Glutamatergic neuron (in vitro differentiated cells): ENCODE results near the gene CDK19. TPM values are rescaled to one million over a fixed set of nuclear protein-coding genes. Genes with fewer than 3 reads are reported as not detected.
"Not testable (repeated sequence)": the region's sequence is repeated elsewhere in the genome, so short reads cannot be mapped to it uniquely, and the experiment has no call there.

Experiments
- DNase-seq: peaks from one replicate; pipeline ENCODE4 v3.0.0; 2022
- H3K27ac Mint-ChIP-seq: one replicate; pipeline ENCODE4 v1.8.0; 2020; ENCODE audit warnings: mild to moderate bottlenecking, mixed read lengths, inconsistent platforms; ENCODE audit not compliant: unreplicated experiment
- H3K27me3 Mint-ChIP-seq: one replicate; pipeline ENCODE4 v1.8.0; 2020; ENCODE audit warnings: mild to moderate bottlenecking, moderate library complexity, mixed read lengths, inconsistent platforms; ENCODE audit not compliant: unreplicated experiment
- H3K36me3 Mint-ChIP-seq: one replicate; pipeline ENCODE4 v1.8.0; 2020; ENCODE audit warnings: mild to moderate bottlenecking, mixed read lengths, inconsistent platforms; ENCODE audit not compliant: unreplicated experiment
- H3K4me1 Mint-ChIP-seq: one replicate; pipeline ENCODE4 v1.8.0; 2020; ENCODE audit warnings: mild to moderate bottlenecking, low read depth, mixed read lengths, inconsistent platforms; ENCODE audit not compliant: unreplicated experiment
- H3K4me3 Mint-ChIP-seq: one replicate; pipeline ENCODE4 v1.8.0; 2020; ENCODE audit warnings: mild to moderate bottlenecking, mixed read lengths, inconsistent platforms; ENCODE audit not compliant: unreplicated experiment
- H3K9me3 Mint-ChIP-seq: one replicate; pipeline ENCODE4 v1.8.0; 2020; ENCODE audit warnings: mild to moderate bottlenecking, moderate library complexity, mixed read lengths, inconsistent platforms; ENCODE audit not compliant: unreplicated experiment
- total RNA-seq: library from RNA; stranded (reverse); fragmentation: NEBNext Ultra II Directional; extraction: Animal tissue kit (Norgen Biotek cat#: 25700); gene quantifications from one replicate; pipeline ENCODE4 v1.2.1, GENCODE V29; 2021; ENCODE audit not compliant: unreplicated experiment
- TF ChIP-seq, protein P1 (sequence below): fragments of 200-600 bp; sonication (generic); IDR thresholded peaks from one replicate; pipeline ENCODE4 v1.5.0; 2021; ENCODE audit not compliant: partially characterized antibody, unreplicated experiment

Gene CDK19
- total RNA-seq, 1 donor from 2014 or later: 20.8 TPM

DNA sequence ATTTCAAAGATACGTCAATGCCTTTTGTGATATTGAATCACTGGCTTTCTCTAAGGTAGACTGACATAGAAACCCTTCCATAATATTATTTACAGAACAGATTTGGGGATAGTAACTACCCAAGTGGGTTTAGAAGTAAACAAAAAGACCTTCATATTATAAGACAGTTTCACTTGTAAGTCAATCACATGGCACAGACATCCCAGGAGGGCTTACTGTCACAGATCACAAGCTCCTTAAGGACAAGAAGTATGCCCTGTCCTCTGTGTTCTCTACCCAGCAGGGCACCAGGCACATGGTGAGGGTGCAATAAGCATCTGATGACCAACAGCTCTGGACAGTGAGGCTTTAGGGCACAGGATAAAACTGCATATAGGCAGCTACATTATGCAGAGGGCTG is 203.0 kb downstream of the CDK19 start:
- Mint-ChIP-seq H3K27me3 (no peaks in the 10 kb centered on the region), H3K4me1 (no peaks in the 10 kb centered on the region), H3K4me3 (no peak overlapping the region), H3K27ac (no peak overlapping the region), H3K9me3 (no peaks in the 10 kb centered on the region), H3K36me3 (no peaks in the 10 kb centered on the region)
- TF ChIP-seq, protein P1, sequence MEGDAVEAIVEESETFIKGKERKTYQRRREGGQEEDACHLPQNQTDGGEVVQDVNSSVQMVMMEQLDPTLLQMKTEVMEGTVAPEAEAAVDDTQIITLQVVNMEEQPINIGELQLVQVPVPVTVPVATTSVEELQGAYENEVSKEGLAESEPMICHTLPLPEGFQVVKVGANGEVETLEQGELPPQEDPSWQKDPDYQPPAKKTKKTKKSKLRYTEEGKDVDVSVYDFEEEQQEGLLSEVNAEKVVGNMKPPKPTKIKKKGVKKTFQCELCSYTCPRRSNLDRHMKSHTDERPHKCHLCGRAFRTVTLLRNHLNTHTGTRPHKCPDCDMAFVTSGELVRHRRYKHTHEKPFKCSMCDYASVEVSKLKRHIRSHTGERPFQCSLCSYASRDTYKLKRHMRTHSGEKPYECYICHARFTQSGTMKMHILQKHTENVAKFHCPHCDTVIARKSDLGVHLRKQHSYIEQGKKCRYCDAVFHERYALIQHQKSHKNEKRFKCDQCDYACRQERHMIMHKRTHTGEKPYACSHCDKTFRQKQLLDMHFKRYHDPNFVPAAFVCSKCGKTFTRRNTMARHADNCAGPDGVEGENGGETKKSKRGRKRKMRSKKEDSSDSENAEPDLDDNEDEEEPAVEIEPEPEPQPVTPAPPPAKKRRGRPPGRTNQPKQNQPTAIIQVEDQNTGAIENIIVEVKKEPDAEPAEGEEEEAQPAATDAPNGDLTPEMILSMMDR: no peak
- DNase-seq: no peak

DNA sequence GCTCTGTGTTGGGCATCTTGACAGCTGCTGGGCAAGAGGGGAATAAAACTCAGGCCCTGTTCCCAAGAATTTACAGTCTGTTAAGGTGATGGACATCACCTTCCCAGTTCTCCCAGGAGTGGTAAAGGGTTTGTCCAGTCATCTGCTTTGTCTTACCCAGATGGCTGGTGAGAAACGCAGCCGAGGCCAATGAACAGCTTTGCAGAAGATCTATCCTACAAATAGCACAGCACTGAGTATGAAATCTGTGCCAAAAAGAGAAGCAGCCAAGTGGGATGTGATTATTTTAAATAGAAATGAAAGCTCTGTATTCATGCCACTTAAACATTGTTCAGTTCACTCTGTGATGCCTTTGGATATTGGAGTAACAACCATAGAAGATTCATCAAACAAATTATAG is 206.2 kb downstream of the CDK19 start:
- DNase-seq: no peak
- no peaks in the 10 kb centered on the region for H3K36me3 Mint-ChIP-seq
- TF ChIP-seq, protein P1: no peak
- H3K4me1 Mint-ChIP-seq: no peaks in the 10 kb centered on the region
- no peak overlapping the region for H3K27ac Mint-ChIP-seq
- no peaks in the 10 kb centered on the region for H3K9me3 Mint-ChIP-seq
- H3K4me3 Mint-ChIP-seq: no peak overlapping the region
- H3K27me3 Mint-ChIP-seq: no peaks in the 10 kb centered on the region

DNA sequence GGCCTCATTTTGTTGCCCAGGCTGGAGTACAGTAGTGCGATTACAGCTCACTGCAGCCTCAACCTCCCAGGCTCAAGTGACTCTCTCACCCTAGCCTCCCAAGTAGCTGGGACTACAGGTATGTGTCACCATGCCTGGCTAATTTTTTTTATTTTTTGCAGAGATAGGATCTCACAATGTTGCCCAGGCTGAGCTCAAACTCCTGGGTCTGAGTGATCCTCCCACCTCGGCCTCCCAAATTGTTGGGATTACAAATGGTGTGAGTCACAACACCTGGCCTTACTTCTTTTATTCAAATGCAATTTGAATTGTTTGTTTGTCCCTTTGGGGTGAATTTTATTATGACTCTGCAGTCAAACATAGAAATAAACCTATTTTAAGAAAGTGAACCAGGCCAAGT is 207.1 kb downstream of the CDK19 start:
- DNase-seq: no peak
- Mint-ChIP-seq H3K4me3 (no peak overlapping the region), H3K36me3 (no peaks in the 10 kb centered on the region), H3K4me1 (no peaks in the 10 kb centered on the region), H3K27ac (no peak overlapping the region), H3K27me3 (no peaks in the 10 kb centered on the region), H3K9me3 (no peaks in the 10 kb centered on the region)
- TF ChIP-seq, protein P1: no peak

DNA sequence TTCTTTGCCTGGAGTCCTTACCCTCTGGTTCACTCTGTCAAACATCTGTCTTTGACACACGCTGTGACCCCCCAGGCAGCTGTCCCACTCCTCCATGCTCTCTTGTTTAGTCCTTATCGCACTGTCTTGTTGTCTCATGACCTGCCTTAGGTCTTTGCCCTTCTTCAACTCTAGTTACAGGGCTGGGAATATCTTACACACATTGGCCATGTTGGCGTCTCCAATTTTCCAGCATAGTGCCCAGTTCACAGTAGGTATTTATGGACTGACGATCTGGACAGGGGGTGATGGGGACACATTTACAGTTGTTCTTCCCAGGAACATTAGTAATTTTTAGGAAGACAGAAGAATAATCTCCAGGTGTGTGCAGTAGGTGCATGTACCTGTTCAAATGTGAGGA is 209.1 kb downstream of the CDK19 start:
- H3K4me3 Mint-ChIP-seq: no peak overlapping the region
- H3K27me3 Mint-ChIP-seq: no peaks in the 10 kb centered on the region
- H3K27ac Mint-ChIP-seq: no peak overlapping the region
- no peaks in the 10 kb centered on the region for H3K9me3 Mint-ChIP-seq
- no peak for DNase-seq
- no peaks in the 10 kb centered on the region for H3K36me3 Mint-ChIP-seq
- H3K4me1 Mint-ChIP-seq: no peaks in the 10 kb centered on the region
- TF ChIP-seq, protein P1: no peak

DNA sequence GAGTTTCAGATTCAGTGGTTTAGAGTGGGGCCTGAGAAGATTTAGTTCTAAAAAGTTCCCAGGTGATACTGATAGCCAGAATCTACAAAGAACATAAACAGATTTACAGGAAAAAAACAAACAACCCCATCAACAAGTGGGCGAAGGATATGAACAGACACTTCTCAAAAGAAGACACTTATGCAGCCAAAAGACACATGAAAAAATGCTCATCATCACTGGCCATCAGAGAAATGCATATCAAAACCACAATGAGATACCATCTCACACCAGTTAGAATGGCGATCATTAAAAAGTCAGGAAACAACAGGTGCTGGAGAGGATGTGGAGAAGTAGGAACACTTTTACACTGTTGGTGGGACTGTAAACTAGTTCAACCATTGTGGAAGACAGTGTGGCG is 214.6 kb downstream of the CDK19 start:
- H3K27ac Mint-ChIP-seq, H3K4me3 Mint-ChIP-seq, H3K4me1 Mint-ChIP-seq: not testable (repeated sequence)

DNA sequence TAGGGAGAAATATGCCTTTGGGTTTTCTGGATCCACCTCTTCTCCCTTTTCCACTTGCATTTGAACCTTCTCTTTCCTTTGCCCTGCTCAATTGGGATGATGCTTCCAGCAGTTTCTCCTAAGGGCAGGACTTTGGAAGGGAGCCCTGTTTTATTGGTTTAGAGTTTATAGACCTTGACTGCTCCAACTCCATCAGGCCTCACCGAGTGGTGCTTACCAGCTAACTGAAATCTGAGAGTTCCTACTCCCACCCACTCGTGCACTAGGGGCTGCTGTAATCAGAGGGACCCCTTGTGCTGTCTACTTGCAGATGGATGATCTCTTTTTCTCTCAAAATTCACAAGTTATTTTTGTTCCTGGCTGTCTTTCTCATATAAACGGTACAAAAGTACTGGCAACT is 217.5 kb downstream of the CDK19 start:
- no peak overlapping the region for H3K4me3 Mint-ChIP-seq
- H3K4me1 Mint-ChIP-seq: peaks cover 3% of the 10 kb centered on the region
- no peak overlapping the region for H3K27ac Mint-ChIP-seq
- H3K36me3 Mint-ChIP-seq: no peaks in the 10 kb centered on the region
- peaks cover 2% of the 10 kb centered on the region for H3K9me3 Mint-ChIP-seq
- H3K27me3 Mint-ChIP-seq: no peaks in the 10 kb centered on the region
- no peak for DNase-seq
- TF ChIP-seq, protein P1: no peak

More for the DNA sequence above, 214.6 kb downstream of the CDK19 start:
- not testable (repeated sequence) for DNase-seq, H3K27me3 Mint-ChIP-seq, H3K36me3 Mint-ChIP-seq, H3K9me3 Mint-ChIP-seq
